ENCODE measurements around the gene DCLK1.

- no peak for TF ChIP-seq CTCF (IDR thresholded peaks at IDR 0.05)
- no peak for TF ChIP-seq POLR2A (IDR thresholded peaks at IDR 0.05)
Measured at GRCh38 chr13:36098080-36098479, 33.1 kb downstream of the DCLK1 start.

All from uterus (tissue), 2 donors.